ENCODE results near the gene SMU1.
A peak's percentile ranks its signal among the peaks of the same experiment; 100 is the strongest.

Gene SMU1

DNA sequence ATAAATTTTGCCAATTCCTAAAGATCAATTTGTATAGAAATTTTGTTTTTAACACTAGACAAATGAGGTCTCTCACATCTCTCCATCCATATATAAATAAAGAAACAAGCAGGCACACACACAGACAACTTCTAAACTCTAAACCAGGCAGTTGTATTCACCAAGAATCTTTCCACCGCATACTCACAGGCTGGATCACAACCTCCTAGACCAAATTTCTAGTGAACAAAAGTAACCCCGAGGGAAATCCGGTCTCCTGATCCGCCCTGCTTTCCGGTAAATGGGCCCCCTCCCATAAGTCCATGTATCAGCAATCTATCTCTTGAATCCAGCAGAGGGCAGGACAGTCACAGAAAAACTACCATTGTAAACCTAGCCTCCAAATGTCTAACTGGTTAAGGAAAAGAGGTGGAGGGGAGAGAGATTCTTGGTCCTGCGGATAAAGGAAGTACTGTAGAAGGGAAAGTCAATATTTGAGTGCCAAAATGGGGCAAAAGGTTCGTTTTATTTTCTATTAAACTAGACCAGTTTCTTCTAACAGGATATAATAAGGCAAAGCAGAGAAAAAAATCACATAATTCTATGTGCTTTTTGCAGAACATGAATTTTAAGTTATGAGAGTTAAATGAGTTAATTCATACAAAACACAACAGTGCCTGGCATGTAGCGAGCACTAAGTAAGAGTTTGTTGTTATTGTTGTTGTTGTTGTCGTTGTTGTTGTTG, 4.8 kb upstream of the SMU1 start:
- peak; percentile 83 for DNase-seq (ENCODE audit: extremely low read depth, low read depth)
- H3K4me3 ChIP-seq (replicated peaks; ENCODE audit: low read depth, low read length) = peak overlapping the region; percentile 20; the same call in 1 of the 2 replicates
- TF ChIP-seq, protein P1, sequence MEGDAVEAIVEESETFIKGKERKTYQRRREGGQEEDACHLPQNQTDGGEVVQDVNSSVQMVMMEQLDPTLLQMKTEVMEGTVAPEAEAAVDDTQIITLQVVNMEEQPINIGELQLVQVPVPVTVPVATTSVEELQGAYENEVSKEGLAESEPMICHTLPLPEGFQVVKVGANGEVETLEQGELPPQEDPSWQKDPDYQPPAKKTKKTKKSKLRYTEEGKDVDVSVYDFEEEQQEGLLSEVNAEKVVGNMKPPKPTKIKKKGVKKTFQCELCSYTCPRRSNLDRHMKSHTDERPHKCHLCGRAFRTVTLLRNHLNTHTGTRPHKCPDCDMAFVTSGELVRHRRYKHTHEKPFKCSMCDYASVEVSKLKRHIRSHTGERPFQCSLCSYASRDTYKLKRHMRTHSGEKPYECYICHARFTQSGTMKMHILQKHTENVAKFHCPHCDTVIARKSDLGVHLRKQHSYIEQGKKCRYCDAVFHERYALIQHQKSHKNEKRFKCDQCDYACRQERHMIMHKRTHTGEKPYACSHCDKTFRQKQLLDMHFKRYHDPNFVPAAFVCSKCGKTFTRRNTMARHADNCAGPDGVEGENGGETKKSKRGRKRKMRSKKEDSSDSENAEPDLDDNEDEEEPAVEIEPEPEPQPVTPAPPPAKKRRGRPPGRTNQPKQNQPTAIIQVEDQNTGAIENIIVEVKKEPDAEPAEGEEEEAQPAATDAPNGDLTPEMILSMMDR (IDR thresholded peaks at IDR 0.05; ENCODE audit: low read depth, low read length, missing control alignments) = peak; percentile 65

DNA sequence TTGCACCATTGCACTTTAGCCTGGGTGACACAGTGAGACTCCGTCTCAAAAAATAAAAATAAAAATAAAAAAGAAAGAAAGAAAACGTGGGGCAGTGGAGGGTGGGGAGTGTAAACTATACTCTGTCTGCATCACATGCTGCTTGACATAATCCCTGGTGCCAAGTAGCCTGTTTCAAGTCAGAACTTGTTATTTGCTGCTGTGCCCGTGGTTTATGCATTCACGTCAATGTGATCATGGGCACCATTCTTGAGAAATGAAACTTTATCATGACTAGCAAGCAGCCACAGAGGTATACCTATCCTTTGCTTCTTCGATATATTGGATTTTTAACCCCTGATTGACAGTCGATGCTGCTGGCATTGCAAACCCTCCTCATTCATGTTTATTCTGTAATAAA, 4.1 kb upstream of the SMU1 start:
- TF ChIP-seq, protein P1 (IDR thresholded peaks at IDR 0.05; ENCODE audit: low read depth, low read length, missing control alignments) = no peak
- DNase-seq (ENCODE audit: extremely low read depth, low read depth) = no peak
- peak overlapping the region; percentile 20; the same call in 1 of the 2 replicates for H3K4me3 ChIP-seq (replicated peaks; ENCODE audit: low read depth, low read length)

DNA sequence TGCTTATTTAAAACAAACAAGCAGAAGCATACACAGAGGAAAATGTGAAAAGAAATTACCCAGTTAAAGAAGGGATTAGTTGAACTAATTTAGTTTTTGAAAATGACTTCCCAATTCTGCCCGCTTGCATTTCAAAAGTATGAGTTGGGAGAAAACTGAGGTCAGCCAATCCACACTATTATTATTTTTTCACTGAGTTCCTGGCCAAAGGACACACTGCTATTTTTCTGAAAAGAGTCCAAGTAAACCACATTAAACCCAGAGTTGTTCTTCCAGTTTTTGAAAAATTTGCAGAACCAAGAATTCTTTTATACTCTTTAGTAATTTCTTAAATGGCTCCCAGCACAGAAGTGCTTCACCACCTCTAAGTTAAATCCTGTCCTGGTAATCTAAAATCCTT, 7.5 kb downstream of the SMU1 start:
- H3K4me3 ChIP-seq (replicated peaks; ENCODE audit: low read depth, low read length) = no peak overlapping the region
- TF ChIP-seq, protein P1 (IDR thresholded peaks at IDR 0.05; ENCODE audit: low read depth, low read length, missing control alignments) = no peak
- no peak for DNase-seq (ENCODE audit: extremely low read depth, low read depth)

DNA sequence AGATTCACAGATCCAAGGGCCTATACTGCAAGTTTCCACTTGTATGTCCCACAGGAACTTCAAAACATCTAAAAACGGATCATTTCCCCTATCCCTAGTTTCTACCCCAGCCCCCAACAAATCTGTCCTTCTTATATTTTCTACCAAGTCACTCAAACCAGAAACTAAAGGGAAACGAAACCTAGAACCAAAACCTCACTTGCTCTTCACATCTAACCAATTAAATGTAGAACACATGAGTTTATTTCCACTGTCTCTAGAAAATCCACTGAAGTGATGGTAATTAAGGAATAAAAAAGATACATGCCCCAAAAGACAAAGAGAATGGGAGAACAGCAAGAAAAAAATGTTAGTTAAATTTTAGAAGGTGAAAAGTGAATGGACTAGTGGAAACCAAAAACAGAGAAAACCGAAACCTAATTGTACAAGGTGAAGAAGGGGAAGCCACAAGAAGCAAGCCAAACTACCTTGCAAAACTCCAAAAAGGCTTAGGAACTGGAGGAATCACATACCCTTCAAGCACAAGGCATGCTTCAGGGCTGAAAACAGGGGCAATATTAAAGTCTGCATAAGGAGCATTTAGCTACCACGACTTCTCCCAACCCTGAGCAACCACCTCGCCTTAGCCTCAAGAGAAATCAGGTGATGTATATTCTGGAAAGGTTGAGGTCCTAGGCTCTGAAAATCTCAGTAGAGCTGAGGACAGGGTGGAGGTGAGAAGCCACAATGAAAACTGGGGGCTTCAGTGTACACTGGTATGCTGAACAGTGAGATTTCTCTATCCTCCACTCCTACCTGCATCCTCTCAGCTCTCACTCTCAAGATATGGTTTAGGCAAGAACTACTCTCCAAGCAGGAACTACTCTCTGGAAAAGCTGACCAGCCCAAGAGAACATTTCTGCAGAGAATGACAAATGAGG, 11.1 kb downstream of the SMU1 start:
- no peak for DNase-seq (ENCODE audit: extremely low read depth, low read depth)
- TF ChIP-seq, protein P1 (IDR thresholded peaks at IDR 0.05; ENCODE audit: low read depth, low read length, missing control alignments) = no peak
- no peak overlapping the region for H3K4me3 ChIP-seq (replicated peaks; ENCODE audit: low read depth, low read length)

DNA sequence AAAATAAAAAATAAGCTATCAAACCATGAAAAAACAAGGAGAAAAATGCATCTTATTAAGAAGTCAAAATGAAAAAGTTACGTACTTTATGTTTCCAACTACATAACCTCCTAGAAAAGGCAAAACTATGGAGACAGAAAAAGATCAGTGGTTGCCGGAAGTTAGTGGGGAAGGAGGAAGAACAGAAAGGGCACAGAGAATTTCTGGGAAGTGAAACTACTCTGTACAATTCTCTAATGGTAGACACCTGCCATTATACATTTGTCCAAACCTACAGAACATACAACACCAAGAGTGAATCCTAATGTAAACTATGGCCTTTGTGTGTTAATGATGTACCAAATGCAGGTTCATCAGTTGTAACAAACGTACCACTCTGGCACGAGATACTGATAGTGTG, 25.3 kb downstream of the SMU1 start:
- no peak for DNase-seq (ENCODE audit: extremely low read depth, low read depth)
- TF ChIP-seq, protein P1 (IDR thresholded peaks at IDR 0.05; ENCODE audit: low read depth, low read length, missing control alignments) = no peak
- no peak overlapping the region for H3K4me3 ChIP-seq (replicated peaks; ENCODE audit: low read depth, low read length)

DNA sequence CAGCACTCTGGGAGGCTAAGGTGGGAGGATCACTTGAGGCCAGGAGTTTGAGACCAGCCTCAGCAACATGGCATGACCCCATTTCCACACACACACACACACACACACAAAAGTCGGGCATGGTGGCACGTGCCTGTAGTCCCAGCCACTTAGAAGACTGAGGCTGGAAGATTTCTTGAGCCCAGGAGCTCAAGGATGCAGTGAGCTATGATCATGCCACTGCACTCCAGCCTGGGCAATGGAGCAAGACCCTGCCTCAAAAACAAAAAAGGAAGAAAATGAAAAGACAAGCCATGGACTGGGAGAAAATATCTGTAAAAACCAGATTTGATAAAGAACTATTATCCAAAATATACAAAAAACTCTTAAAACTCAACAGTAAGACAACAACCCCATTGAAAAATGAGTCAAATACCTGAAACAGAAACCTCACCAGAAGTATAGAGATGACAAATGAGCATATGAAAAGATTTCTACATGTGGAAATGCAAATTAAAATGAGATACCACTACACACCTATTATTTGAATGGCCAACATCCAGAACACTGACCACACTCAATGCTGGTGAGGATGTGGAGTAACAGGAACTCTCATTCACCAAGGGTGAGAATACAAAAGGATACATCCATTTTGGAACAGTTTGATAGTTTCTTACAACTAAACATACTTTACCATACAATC, 26.7 kb downstream of the SMU1 start:
- no peak overlapping the region for H3K4me3 ChIP-seq (replicated peaks; ENCODE audit: low read depth, low read length)
- TF ChIP-seq, protein P1 (IDR thresholded peaks at IDR 0.05; ENCODE audit: low read depth, low read length, missing control alignments) = no peak
- DNase-seq (ENCODE audit: extremely low read depth, low read depth) = no peak

All from HFF-Myc (cell line).